SKM-1 treated with dmso at 0.1 percent for 144 hours (cell line): ENCODE results near the gene RXRA.

ENCODE experiments used
- DNase-seq: peaks from one replicate; lab custom pipeline; 2025; ENCODE audit not compliant: unreplicated experiment; lab: John Stamatoyannopoulos, UW

Gene RXRA

DNA sequence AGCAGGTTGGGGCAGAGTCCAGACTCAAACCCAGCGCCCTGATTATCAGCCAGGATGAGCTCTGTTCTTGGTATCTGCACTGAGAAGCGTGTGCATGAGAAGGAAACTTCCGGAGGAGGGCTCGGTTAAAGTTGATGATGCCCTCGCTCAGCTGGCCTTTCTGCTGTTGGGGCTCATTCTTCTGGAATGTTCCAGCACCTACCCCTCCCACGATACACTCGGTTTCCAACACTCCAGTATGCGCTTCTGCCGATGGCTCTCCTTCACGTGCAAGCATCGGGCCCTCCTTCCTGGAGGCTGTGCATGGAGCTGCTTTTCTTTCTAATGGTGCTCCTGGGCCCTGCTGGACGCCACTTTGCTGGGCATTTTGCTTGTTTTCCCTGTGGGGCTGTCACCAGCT is 134.0 kb downstream of the RXRA start:
- DNase-seq = no peak

DNA sequence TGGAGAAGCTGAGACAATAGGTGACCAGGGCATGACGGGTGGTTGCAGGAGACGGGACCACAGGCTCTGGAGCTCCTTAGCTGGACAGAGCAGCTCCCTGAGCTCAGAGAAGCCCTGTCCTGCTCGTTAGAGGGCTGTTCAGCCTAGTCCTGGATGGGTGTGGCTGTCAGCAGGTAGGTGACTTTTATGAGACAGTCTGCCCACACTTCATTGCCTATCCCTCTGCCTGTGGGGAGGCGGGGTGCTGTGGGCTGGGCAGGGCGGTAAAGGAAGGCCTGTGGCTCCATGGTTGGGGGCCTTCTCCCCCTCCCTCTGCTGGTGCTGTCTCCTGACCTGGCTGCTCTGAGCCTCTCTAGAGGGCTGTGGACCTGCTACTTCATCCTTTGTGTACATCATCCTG is 134.6 kb downstream of the RXRA start:
- no peak for DNase-seq

DNA sequence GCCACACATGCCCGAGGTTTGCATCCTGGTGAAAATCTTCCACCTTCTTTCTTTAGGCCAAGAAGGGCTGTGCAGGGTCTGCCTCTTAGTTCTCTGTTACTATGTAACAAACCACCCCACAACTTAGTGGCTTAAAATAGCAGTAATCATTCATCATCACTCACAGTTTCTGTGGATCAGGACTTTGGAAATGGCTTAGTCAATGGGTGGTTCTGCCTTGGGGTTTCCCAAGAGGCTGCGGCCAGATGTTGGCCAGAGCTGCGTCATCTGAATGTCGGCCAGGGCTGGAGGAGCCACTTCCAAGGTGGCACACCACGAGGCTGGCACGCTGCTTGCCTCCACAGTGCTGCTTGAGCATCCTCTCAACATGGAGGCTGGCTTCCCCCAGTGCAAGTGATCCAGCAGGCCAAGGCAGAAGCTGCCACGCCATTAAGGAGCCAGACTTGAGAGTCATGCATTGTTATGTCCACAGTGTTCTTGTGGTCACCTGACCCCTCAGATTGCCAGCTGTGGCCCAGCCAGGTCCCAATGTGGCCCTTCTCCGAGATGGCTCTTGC is 135.2 kb downstream of the RXRA start:
- DNase-seq = no peak

DNA sequence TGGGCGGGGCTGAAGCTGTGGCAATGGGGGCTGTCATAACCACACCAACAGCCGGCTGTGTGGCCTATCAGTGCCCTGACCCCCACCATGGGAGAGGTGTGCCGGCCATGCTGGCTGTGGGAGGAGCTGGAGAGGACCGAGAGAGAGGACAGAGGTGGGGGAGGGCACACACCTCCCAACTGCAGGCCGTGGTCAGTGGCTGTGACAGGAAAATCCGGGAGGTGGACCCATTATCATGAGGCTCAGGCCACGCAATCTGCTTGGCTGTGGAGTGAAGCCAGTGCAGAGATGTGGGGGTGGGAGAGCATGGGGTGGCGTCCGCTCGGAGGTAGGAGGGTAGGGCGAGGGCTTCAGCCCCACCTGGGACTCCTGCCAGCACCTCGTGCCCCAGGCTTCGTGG is 136.1 kb downstream of the RXRA start:
- DNase-seq = no peak

DNA sequence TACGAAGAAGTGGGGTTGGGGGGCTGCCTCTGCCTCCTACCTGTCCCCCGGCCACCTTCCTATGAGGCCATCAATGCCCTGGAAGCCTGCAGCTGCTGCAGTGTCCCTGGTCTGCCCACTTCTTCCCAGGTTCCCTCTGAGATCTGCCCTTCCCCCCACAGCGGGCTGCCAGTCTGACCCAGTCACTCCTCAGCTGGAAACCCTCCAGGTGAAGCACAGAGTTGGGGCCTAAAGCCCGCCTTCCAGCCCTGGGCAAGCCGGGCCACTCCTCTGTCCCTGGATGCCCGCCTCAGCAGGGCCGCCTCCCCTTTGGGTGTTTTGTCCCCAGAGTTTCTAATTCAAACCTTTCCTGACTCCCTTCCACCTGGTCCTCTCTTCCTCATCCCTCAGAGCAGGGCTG is 137.0 kb downstream of the RXRA start:
- DNase-seq = no peak

DNA sequence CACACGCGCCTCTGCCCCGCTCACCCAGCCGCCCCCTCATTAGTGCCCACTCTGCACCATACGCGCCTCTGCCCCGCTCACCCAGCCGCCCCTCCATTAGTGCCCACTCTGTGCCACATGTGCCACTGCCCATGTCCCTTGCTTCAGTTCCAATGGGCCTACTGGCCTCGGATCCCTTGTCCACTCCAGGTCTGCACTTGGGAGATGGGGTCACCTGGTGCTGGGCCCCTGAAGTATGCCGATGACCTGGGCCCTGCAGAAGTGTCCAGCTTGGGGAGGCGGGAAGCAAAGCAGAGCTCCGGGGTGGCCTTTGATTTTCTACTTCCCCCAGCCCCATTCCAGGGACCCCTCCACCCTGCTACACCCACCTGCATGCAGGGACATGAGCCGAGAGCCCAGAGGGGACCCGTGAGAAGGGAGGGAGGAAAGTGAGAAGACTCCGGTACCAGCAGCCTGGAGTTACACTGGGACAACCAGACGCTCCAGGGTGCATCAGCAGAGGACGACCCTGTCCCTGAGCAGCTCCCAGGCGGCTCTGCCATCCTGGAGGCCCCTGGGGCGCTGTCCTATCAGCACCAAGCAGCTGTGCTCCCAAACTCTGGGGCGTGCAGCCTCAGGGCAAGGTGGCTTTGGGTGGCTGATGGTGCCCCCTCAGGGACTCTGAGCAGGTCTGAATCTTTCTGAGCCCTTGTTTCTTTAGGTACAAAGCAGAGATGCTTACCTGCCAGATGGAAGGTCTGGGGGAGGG is 140.8 kb downstream of the RXRA start:
- DNase-seq = no peak

DNA sequence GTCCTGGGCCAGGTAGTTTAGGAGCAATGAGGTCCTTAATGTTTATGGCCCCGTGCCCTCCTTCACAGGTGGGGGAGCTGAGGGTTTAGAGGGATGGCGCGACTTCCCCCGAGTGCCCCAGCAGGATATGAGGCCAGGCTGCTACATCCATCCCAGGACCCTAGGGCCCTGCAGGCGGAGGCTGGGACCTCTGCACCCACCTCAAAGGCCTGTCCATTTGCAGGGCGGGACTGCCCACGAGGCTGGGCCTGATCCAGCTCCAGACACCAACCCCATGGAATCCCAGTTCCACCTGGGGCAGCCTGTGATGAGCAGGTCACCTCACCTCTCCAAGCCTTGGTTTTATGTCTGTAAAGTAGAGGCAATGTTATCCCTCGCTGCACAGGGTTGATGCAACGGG is 142.1 kb downstream of the RXRA start:
- DNase-seq = no peak

DNA sequence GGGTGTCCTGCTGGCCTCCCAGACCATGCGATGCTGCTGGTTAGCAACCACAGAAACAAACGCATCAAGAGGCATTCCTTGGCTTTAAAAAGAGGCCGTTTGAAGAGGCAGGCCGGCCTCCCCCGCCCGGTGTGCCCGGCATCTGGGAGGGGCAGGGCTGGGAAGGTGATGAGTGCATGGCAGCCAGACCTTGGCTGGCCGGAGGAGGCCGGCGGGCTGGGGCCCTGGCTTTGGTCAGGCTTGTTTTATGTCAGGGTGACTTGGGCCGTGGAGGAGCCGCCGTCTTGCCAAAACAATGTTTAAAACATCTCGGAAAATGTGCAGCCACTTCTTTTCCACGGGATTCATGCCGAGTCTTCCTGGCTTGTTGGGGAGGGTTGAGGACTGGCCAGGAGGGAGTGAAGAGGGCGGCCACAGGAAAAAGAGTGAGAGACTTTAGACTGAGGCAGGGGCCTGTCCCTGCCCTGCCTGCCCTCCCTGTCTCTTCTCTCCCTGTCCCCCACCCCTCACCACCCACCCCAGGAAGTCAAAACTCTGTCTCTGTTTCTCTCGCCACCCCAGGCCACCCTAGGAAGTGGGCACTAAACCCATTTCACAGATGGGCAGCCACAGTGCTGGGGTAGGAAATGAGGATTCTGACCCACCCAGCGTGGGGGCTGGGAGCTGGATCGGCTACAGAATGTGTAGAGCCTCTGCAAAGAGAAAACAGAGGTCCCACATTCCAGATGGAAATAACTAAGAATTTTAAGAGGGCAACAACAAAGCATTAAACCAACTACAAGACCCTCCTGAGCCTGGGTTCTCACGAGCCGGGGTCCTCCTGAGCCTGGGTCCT is 143.0 kb downstream of the RXRA start:
- DNase-seq = no peak

DNA sequence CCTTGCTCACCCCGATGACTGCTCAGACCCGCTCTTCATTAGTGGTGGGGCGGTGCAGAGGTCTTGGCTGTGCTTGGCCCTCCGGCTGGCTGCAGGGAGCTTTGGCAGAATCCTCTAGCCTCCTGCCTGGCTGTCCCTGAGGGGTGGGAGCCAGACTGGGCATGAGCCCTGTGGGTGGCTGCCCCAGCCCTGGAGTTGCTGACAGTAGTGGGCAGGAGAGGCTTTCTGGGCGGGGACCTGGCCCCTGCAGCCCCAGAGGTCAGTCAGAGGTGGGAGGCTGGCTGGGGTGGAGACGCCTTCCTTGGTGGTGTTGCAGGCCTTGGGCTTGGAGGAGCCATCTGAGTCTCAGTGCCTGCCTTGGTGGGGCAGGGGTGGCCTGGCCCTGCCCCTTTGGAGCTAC is 146.0 kb downstream of the RXRA start:
- DNase-seq = no peak

DNA sequence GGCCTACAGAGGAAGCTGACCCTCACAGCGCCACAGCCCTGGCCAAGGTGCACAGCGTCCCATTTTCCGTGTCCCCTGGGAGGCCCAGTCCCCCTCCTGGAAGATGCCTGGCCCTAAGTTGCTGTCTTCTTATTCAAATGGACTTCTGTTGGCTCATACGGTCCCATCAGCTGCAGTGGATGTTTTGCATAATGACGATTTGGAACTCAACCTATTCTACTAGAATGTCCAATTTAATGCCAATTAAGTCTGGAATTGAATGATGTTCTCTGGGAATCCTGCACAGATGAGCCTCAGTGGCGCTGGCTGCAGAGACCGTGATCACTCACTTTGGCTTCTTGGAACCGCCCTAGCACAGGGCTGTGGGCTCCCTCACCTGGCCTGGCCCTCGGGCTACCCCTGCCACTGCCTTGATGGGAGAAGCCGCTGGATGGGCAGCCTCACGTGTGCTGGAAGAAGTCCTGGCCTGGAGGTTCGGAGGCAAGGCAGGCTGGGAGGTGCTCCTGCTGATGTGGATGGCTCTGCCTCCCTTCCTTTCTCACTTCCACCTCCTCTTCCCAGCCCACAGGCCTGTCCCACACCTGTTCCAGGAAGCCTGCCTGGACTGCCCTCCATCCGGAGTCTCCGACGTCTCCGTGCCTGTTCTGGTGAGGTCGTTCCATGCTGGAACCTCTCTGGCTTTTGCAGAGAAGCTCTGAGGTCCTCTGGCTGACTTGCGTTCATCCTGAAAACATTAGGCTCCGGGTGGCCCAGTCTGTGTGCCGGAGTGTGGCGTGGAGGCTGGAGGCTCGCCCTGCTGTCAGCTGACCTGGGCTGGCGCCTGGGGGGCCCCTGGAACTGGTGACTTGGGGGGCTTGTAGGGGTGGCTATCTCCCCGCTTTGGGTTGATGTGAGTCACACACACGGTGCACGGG is 147.1 kb downstream of the RXRA start:
- DNase-seq = no peak

DNA sequence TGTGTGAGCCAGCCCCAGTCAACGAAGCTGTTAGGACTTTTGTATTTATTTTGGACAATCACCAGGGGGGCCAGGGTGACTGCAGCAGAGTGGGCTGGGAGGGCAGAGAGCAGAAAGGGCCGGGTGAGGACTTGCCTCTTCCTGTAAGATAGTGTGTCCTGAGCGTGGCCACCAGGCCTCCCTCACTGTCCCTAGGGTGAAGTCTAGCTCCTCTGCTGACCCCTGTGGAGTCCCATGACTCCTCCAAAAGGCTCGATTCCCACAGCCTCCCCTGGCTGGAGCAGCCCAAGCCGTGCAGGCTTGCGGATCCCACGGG is 147.8 kb downstream of the RXRA start:
- DNase-seq = no peak

DNA sequence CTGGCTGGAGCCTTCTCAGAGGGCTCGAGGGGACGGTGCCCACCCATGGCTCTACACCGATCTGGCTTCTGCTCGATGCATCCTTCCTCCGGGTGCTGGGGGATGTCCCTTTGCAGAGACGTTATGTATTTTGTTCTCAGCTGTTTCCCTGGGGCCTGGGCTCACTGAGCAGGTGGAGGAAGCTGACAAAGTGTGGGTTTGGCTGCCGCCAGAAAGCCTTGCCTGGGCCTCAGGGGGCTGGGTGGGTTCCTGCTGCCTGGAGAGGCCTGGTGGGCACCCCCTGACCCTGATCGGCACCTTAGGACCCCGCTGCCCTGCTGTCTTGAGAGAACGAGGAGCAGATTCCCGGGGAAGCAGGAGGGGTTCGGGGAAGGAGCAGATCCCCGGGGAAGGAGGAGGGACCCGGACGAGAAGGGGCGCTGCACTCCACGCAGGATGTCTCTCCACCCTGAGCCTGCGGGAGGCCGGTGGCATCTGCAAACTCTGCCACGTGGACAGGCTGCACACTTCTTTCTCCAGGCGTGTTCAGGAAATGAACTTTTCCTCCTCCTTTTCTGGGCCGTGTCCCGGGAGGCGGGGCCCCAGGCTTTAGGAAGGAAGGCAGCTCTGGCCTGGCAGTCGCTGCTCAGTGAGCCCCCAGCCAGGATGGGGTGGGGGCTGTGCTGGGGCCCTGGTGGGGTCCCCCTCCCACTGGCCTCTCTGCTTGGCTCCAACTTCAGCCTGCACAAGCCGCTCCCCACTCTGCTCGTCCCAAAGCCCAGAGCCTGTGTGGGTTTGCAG is 148.9 kb downstream of the RXRA start:
- no peak for DNase-seq

DNA sequence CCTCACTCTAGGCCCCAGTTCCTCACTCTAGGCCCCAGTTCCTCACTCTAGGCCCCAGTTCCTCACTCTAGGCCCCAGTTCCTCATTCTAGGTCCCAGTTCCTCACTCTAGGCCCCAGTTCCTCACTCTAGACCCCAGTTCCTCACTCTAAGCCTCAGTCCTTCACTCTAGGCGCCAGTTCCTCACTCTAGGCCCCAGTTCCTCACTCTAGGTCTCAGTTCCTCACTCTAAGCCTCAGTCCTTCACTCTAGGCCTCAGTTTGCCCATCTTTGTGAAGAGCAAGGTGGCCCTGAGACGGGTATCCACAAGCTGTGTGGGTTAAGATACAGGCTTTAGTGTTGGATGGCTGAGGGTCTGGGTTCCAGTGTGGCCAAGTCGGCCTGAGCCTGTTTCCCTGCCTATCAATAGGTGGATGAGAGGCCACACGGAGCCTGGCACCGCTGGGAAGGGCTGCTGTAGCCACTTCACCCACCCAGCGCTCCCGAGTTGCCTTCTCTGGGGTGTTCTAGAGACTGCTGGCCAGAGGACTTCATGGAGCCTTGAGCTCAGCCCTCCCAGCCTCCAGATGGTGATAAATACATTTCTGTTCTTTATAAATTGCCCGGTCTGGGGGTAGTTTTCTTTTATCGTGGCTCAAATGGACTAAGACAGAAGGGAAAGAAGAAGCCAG is 150.2 kb downstream of the RXRA start:
- DNase-seq = no peak

DNA sequence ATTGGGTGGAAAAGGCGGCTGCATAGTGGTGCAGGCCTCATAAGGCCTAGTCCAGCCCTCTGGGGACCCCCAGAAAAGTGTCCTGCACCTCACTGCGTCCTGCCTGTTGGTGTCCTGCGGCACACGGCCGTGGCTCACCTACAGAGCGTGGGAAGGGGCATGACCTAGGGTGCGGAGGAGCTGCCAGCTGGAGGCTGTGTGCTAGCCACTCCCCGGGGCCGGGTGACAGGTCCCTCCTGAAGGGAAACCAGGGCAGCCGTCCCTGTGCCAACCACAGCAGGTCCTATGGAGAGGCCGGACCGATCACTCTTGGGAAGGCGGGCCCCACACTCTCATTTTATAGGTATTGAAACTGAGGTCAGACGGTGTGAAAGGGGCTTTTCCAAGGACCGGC is 150.7 kb downstream of the RXRA start:
- DNase-seq = no peak

DNA sequence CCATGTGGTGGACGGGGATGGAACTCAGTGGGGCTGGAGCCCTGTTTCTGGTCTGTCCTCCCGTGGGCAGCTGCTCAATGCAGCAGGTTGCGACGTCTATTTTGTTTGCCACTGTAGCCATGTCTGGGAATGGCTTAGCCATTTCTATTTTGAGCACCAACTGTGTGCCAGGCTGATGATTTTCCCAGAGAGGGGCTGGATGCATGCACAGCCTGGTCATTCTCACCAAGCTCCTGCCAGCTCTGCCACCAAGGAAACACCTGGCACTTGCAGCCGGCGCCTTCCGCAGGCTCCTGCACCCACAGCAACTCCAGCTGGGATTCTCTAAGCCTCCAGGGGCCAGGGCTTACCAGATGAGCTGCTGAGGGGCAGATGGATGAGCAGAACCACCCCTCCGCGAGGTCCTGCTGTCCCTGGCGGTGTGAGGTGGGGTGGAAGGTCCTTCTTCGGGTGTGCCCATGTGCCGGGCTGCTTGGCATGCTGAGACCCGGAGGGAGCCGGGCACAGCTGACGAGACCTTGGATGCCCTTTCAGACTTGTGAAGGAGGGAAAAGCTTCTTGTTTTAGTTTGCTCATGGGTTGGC is 151.2 kb downstream of the RXRA start:
- no peak for DNase-seq

DNA sequence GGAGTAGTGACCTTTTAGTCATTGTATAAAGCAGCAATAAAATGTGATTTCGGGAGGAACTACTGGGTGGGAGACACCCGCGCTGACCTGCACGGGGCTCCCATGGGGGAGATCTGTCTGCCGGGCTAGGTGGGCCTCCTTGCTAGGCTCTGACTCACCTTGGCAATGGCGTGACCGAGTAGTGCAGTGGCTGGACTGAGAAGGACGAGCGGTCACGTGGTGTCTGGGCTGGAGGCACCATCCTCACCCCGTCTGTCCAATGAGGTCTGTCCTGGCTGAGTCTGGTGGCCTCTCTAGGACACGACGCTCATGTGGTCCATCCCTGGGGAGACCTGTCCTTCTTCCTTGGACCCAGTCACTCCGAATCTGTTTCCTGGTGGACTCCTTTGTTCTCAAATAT is 151.7 kb downstream of the RXRA start:
- DNase-seq = no peak

DNA sequence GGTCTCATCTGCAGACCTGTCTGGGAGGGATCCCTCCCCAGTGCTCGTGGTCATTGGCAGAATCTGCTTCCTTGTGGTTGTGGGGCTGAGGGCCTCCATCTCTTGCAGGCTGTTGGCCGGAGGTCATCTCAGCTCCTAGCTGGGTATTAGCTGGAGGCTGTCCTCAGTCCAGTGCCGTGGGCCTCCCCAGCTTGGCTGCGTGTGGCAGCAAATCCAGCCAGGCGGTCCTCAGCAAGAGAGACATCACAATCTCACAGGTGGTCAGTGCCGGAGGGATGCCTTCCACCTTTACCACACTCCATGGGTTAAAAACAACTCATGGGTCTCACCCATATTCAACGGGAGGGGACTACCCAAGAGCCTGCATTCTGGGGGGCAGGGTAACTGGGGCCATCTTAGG is 155.5 kb downstream of the RXRA start:
- no peak for DNase-seq

DNA sequence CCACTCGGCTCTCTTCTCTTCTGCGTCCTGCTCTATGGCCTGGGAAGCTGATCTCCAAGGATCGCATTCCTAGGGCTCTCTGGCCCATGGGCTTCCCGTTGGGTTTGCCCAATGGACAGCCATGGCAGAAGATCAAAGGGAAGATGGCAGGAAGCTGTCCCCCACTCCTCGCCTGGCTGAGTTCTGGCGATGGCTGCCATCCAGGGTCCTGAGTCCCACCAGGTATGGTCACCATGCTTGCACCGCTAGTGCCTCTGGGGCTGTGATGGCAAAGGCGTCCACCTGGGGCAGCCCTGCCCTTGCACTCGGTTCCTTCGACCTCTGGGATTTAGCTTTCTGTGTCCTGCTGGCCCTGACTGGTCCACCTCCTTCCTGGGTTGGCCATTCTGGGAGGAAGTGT is 156.0 kb downstream of the RXRA start:
- DNase-seq = no peak

DNA sequence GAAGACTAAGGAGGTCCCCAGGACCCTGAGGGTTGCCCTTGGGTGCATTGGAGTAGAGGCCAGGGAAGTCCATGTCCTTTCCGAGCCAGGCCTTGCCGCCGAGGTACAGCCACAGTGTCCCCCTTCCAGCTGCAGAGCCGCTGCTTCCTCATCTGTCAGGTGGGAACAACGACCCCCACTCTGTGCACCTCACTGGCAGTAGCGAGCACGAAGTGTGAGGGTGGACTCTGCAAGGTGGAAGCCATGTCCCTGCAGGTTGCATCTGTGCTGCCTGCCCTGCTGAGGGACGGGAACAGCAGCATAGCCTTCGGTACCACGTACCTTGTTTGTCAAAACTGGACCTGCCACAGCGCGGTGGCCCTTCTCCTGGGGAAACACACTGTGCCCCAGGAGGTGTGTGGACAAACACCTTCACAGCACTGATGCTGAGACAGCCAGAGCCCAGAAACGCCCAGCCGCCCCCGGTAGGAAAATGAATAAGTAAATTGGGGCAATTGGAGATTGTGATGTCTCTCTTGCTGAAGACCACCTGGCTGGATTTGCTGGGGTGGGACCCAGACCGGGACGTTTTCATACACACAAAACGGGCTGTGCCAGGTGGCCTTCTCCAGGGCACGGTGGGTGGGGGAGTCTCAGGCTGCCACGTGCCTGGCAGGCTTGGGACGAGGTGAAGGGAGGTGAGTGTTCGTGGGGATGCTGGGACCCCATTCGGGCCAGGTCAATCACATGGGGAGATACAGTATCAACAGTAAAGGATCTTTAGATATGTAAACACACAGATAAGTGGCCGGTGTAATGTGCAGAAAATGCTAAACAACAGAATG is 157.3 kb downstream of the RXRA start:
- DNase-seq = no peak
